SH-SY5Y (cell line): ENCODE measurements around the gene NAMPT.

ENCODE experiments used
- GATA2 ChIP-seq: IDR thresholded peaks from 2 replicates; pipeline ENCODE4 v1.6.1; 2011; ENCODE audit warnings: mild to moderate bottlenecking, low read depth, low read length
- GATA3 ChIP-seq: IDR thresholded peaks from 2 replicates; pipeline ENCODE4 v1.6.1; 2011; ENCODE audit warnings: low read depth, mild to moderate bottlenecking, low read length, moderate library complexity

- TF ChIP-seq GATA2 (no peak), GATA3 (no peak)
Observed at GRCh38 chr7:106287786-106288185, 3.0 kb upstream of the NAMPT start.
